GM15510 (cell line): ENCODE measurements around the gene ARMC7.

ENCODE experiments used
- POLR2A ChIP-seq: IDR thresholded peaks from 3 replicates; pipeline ENCODE4 v1.6.1; 2011; ENCODE audit warnings: borderline replicate concordance; ENCODE audit not compliant: insufficient read length; ENCODE audit errors: extremely low read depth

ARMC7 gene

DNA sequence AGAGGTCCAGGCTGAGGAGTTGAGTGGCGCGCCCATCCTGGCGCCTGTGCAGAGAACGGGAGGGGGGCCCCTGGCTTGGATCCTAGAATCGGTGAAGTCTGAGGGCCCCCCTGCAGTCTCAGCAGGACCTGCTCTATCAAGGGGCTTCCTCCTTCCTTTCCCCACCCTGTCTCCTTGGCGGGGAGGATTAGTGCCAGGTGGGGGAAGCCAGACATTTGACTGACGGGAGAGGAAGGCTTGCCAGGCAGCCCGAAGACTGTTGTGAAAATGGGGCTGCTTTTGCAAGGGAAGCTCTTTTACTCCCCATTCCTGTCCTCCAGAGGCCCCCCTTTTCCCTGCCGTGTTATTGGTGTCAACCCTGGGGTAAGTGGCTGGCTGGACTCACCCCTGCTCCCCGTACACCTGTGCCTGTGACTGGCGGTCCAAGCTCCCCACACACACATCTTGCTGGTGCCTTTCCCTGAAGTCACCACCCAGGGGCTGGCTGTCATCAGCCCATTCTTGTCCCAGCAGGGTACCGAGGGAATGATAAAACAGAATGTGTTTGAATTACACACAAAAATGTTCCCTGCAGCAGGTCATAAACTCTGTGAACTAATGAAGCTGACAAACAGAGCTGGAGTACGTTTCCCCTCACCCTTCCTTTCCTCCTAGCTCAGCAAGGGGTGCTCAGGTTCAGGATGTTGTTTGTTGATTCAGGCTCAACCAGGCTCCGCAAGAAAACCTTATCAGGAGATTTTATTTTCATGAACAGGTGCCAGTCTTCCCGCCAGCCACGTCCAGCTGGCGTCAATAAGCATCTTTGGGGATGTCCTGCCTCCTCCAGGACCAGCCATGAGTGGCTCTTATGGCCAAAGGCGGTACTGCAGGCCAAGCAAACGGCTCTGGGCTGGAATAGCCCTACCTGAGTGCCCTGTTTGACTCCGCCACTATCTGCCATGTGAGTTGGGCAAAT lies 4.4 kb upstream of the ARMC7 start:
- TF ChIP-seq POLR2A, result no peak

DNA sequence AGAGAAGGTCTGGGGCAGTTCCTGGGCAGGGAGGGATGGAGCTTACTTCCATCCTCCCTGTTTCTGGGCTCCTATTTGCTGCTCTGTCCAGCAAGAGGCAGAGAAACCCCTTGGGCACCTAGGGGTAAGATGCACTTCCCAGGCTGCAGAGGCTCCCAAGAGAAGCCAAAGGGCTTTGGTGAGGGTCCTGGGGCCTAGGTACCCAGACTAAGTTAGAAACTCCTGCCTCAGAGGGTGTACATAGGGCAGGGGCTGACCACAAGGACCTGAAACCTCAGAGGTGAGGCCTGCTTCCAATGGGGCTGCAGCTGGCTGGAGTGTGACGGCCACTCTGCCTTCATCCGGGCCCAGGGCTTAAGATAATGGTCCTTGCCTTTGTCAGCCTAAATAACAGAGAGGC lies 1.6 kb upstream of the ARMC7 start:
- no peak for TF ChIP-seq POLR2A

DNA sequence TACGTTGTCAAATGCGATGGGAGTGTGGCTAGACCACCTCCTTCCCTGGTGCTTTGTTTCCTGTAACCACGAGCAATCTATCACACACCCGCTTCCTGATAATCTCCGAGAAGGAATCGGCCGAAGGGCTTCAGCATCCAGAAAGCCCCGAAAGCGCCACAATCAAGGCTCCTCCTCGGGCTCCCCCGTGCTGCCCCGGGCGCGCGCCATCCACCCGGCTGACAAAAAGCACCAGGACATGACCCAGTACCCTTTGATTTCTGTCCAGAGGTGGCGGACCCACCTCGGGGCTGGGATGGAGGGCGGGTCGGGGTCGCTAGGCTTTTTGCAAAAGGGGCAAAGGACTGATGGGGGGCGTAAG lies 743 bp upstream of the ARMC7 start:
- no peak for TF ChIP-seq POLR2A

DNA sequence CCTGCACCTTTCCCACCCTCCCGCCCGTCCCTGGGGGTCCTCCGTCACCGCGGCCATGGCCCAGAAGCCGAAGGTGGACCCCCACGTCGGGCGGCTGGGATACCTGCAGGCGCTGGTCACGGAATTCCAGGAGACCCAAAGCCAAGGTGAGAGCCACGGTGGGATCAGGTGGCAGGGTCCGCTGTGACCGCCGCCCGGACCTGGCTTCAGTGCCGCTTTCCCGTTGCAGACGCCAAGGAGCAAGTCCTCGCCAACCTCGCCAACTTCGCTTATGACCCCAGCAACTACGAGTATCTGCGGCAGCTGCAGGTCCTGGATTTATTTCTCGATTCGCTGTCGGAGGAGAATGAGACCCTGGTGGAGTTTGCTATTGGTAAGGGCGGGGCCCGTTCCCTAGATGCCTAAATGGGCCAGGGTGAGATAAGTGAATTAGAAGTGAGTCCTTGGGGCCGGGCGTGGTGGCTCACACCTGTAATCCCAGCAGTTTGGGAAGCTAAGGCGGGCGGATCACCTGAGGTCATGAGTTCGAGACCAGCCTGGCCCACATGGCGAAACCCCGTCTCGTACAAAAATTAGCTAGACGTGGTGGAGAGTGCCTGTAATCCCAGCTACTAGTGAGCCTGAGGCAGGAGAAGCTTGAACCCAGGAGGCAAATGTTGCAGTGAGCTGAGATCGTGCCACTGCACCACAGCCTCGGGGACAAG lies 617 bp downstream of the ARMC7 start:
- TF ChIP-seq POLR2A, result no peak

DNA sequence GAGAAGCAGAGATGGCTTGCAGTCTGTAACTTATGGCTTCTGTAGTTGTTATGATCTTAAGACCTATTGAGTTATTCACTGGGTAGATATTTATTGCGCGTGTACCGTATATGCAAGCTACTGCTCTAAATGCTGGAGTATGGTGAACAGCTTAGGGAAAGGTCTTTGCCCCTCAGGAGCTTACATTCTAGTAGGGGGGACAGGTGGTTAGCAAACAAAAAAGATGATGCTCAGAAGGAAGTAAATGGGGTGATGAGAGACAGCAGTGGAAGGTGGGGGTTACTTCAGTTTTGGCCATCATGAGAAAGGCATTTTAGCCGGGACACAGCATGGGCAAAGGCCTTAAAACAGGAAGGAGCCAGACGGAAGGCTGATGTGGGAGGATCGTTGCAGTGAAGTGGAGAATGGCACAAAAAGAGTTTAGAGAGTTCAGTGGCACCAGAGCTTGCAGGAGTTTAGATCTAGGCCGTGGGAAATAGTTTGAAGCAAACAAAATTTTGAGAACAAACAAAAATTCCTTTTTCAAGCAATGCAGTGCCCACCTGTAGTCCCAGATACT lies 2.1 kb downstream of the ARMC7 start:
- no peak for TF ChIP-seq POLR2A

DNA sequence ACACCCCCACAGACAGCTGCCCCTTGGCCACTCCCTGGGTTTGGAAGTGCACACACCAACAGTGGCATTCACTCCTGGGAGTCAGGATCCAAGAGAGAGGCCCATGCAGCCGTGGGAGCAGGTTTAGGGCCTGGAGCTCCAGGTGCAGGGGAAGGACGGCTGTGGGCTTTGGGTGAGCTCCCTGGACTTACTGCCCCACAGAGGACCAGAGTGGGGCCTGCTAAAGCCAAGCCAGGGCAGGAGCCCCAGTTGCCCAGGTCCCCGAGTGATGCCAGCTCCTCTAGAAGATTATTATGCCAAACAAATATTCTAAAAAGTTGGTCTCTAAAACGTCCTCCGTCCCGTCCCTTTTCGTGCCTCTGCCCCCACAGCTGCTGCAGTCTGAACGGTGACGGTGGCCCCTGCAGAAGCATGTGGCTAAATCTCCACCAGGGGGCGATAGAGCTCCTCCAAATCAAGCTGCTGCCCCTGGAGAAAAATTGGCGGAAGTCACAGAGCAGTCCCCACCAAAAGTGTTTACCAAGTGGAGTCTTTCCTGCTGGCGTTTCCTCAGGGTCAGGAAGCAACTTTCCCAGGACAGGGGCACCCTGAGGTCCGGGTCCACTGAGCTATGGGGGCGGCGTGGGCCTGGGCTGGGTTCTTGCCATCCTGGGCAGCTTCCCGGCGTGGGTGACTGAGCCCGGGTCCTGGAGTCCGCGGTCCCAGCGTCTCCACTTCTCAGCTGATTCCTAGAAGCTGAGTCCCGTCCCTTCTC lies 4.2 kb downstream of the ARMC7 start:
- TF ChIP-seq POLR2A, result no peak

DNA sequence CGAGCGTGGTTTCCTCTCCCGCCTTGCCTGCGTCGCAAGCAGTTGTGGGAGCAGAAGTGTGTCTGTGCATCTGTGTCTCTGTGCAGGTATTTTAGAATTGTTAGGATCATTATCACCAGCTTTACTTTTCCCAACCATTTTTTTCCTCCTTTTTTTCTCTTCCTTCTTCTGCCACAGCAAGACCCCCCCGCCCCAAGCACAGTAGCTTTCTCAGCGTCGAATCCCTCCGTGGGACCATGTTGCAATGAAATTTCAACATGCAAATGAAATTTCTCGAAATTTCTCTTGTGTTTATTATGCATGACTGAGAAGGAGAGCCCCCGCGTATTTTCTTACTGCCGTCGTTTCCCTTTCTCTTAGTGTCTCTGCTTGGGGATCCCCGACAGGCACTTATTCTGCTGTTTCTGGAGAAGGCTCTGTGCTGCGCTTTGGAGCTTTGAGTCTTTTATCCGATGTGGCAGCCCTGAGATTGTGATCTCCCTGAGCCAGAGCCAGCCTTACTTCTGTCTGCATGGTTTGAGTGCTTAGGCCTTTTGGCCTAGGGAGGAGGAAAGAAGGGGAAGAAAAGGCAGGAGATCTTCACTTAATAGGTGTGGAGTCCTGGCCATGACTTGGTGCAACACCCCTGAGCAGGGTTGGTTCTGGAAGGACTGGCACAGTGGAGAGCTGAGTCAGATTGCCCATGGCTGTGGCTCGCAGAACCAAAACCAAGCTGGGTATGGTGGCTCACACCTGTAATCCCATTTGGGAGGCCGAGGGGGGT lies 5.0 kb downstream of the ARMC7 start:
- TF ChIP-seq POLR2A, result no peak

DNA sequence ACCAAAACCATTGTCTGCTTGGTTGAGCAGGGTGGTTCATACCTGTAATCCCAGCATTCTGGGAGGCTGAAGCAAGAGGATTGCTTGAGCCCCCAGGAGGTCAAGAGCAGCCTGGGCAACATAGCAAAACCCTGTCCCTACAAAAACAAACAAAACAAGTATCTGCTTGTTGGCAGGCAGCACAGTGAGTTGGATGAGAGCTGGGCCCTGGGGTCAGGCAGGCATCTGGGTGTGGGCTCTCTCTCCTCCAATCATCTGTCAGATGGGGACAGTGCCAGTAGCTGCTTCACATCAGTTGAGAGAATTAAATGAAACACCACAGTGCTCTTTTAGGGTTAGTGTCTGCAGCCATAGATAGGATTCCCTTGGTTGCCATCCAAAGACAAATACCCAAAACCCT lies 5.8 kb downstream of the ARMC7 start:
- TF ChIP-seq POLR2A, result no peak

DNA sequence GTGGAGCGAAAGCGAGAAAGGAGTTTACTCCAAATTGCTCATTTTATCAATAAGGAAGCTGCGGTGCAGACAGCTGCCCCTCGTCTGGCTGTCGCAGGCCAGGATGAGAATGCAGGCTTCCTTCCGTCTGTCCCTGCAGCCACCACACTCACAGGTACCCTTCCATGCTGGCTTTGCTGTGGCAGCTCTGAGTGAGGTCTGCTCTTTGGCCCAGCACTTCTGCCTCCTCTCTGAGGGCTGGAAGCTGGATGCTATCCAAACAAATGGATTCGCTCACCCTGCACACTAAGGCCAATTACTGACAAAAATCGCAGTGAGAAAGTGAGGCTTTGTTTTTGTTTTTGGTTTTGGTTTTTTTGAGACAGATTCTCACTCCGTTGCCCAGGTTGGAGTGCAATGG lies 7.0 kb downstream of the ARMC7 start:
- TF ChIP-seq POLR2A, result no peak

DNA sequence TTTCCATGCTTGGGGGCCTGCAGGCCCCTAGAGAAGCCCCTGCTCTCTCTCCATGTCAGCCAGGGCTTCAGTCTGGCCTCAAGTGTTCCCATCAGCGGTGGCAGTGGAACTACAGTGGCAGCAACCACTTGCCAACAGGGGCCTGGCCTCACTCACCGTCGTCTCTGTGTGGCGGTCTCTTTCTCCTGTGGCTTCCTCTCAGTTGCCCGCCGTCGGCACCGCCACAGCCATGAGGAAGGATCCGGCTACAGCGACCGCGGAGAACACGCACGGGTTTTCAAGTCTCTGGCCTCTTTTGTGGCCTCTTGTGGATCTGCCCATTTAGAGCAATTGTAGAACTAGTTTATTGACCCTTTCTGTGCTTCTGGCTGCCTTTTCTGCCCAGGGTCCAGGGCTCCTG lies 8.5 kb downstream of the ARMC7 start:
- TF ChIP-seq POLR2A, result no peak

DNA sequence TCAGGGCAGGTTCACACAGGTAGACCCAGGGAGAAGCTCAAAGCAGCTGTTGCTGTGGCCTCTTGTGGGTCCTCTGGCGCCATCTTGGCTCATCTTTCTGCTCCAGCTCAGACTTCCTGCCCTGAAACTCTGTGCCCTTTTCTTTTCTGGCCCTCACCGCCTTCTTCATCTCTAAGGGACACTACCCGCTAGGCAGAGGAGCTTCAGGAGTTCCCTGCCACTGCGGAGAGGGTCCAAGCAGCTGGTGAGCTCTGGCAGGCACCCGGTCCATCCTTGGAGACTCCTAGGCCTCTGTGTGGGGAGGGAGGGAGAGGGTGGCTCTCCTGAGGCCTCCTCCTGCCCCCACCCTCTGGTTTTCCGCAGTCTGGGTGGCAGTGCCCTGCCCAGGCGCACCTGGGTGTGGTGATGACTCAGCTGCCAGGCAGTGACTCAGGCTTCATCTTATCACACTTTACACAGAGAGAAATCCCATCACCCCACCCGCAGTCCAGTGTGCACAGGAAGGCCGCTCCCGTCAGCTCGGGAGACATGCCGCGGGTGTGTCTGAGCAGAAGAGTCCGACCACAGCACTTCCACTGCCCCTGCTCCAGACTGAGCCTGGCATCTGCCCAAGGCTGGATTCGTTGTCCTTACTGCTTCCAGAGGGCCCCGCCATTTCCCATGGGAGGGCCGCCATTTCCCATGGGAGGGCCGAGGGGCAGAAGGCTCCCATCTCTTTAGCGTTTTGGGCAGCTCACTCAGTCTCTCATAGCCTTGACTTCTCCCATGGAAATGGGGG lies 14.5 kb downstream of the ARMC7 start:
- no peak for TF ChIP-seq POLR2A

DNA sequence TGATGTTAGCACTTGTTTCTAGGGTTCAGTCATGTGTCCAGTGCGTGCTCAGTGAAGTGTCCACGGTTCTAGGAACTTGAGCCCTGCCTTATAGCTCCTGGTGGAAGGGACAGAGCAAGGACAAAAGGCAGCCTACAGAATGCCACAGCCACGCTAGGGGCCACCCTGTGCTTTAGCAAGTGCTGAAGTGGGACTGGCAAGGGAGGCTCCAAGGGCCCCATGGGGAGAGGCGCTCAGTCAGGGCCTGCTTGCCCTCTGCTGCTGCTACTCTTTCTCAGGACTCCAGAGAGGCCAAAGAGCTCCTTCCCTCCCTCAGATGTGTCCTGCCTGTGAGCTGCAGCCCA lies 15.0 kb downstream of the ARMC7 start:
- no peak for TF ChIP-seq POLR2A

DNA sequence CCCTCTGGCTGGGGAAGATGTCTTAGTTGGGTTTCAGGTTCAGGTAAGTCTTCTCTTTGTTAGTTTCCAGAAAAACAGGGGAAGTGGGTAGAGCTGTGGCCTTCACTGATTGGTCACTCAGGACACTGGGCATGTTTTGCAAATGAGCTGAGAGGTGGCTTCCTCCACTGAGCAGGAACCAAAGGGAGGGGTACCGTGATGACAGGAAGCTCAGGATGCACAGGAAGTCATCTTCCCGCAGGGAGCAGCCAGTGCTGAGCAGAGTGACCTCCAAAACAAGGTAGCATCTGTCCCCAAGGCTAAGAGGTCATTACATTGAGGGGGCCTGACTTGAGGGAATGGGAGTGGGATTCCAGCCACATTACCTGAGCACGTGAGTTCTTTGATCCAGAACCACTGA lies 16.2 kb downstream of the ARMC7 start:
- TF ChIP-seq POLR2A, result no peak

DNA sequence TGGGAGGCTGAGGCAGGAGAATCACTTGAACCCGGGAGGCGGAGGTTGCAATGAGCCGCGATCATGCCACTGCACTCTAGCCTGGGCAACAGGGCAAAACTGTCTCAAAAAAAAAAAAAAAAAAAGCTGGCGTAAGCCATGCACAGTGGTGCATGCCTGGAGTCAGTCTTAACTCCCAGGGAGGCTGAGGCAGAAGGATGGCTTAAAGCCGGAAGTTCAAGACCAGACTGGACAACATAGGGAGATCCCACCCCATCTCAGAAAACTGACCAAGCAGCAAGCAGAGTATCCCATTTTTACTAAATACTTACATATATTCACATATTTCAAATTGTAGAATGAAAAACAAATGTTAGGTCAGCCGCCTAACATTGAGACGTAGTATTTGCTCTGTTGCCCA lies 17.2 kb downstream of the ARMC7 start:
- TF ChIP-seq POLR2A, result no peak
